ENCODE results near the gene TMUB1. TPM values are rescaled to one million over a fixed set of nuclear protein-coding genes. Genes with fewer than 3 reads are reported as not detected.

TMUB1 gene
- total RNA-seq, 1 donor from 2014 or later: 40.8 TPM

DNA sequence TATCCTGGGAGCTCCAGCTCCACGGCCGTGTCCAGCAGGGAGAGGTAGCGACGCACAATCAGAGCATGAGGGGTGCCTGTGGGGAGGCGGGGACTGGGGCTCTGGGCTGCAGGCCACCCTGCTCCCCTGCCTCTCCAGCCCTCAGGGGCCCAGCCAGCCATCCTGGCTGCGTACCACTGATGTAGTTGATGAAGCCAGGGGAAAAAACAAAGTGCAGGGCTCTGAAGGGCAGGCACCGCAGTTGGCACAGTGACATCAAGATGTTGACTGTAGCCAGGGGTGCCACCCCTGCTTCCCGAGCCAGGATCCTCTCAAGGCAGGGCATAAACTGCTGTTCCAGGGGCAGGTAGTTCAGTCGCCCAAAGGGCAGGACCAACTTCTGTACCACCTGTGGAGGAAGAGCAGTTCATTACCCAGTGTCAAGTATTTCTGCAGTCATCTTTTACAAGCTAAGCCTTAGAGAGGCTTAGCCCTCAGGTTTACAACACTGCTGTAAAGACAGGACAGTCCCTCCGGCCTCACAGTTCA is 5.5 kb downstream of the TMUB1 start:
- Mint-ChIP-seq H3K4me1 (ENCODE audit: unreplicated experiment) (peaks cover 16% of the 10 kb centered on the region), H3K36me3 (ENCODE audit: low read depth, unreplicated experiment) (peaks cover 24% of the 10 kb centered on the region), H3K9me3 (ENCODE audit: unreplicated experiment) (no peaks in the 10 kb centered on the region), H3K4me3 (ENCODE audit: unreplicated experiment) (peak overlapping the region; percentile 76), H3K27me3 (ENCODE audit: unreplicated experiment) (peaks cover 20% of the 10 kb centered on the region), H3K27ac (ENCODE audit: unreplicated experiment) (peak overlapping the region; percentile 11)
- DNase-seq (ENCODE audit: low spot score): no peak
- TF ChIP-seq, protein P1, sequence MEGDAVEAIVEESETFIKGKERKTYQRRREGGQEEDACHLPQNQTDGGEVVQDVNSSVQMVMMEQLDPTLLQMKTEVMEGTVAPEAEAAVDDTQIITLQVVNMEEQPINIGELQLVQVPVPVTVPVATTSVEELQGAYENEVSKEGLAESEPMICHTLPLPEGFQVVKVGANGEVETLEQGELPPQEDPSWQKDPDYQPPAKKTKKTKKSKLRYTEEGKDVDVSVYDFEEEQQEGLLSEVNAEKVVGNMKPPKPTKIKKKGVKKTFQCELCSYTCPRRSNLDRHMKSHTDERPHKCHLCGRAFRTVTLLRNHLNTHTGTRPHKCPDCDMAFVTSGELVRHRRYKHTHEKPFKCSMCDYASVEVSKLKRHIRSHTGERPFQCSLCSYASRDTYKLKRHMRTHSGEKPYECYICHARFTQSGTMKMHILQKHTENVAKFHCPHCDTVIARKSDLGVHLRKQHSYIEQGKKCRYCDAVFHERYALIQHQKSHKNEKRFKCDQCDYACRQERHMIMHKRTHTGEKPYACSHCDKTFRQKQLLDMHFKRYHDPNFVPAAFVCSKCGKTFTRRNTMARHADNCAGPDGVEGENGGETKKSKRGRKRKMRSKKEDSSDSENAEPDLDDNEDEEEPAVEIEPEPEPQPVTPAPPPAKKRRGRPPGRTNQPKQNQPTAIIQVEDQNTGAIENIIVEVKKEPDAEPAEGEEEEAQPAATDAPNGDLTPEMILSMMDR (IDR thresholded peaks at IDR 0.05; ENCODE audit: unreplicated experiment): no peak

DNA sequence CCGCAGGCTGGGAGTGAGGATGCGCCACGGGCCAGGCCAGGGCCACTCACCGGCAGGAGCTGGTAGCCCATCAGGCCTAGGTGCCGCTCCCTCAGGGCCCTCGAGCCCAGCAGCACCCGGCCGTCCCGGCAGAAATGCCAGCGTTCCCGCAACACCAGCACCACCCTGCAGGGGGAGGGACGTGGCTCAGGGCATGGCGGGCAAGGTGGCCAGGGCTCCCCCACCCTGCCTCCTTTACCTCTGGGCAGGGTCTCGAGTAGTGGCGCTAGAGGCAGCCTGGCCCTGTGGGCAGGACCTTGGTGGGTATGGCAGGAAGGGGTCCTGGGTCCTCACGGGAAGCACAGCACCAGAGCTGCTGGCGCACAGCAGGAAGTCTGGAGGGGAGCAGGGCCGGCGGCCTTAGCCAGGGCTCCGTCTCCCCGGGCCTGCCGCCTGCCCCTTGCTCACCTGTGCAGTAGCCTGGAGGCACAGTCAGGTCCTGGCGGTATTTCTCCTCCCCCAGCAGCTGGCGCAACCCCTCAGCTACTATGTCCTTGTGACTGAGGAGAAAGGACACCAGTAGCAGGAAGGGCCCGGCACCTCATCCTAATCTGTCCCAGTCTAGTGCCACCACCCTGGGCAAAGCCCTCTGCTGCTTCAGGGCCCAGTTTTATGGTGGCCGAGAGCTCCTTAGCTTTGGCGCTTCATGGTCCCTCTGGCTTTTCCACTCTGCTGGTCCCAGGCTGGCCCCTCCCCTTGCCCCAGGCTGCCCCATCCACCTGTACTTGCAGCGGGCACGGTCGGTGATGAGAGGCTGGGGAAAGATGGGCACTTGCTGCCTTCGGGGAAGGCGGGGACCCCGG is 6.2 kb downstream of the TMUB1 start:
- peaks cover 13% of the 10 kb centered on the region for H3K4me1 Mint-ChIP-seq (ENCODE audit: unreplicated experiment)
- TF ChIP-seq, protein P1 (IDR thresholded peaks at IDR 0.05; ENCODE audit: unreplicated experiment): peak; percentile 56
- H3K4me3 Mint-ChIP-seq (ENCODE audit: unreplicated experiment): no peak overlapping the region
- H3K27ac Mint-ChIP-seq (ENCODE audit: unreplicated experiment): no peak overlapping the region
- peaks cover 18% of the 10 kb centered on the region for H3K27me3 Mint-ChIP-seq (ENCODE audit: unreplicated experiment)
- H3K9me3 Mint-ChIP-seq (ENCODE audit: unreplicated experiment): no peaks in the 10 kb centered on the region
- peak; percentile 69 for DNase-seq (ENCODE audit: low spot score)
- peaks cover 21% of the 10 kb centered on the region for H3K36me3 Mint-ChIP-seq (ENCODE audit: low read depth, unreplicated experiment)

DNA sequence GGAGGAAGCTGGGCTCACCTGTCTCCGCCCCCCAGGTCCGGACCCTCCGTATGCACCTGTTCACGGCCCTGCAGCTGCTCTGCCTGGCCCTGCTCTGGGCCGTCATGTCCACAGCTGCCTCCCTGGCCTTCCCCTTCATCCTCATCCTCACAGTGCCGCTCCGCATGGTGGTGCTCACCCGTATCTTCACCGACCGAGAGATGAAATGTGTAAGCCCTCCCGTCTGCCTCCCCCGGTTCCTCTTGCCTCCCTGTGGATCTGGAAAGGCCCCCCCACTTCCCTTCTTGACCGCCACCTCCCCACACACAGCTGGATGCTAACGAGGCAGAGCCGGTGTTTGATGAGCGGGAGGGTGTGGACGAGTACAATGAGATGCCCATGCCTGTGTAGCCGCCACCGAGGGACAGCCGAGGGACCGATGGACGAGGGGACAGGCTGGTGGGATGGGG is 7.3 kb downstream of the TMUB1 start:
- Mint-ChIP-seq H3K36me3 (ENCODE audit: low read depth, unreplicated experiment) (peaks cover 21% of the 10 kb centered on the region), H3K27ac (ENCODE audit: unreplicated experiment) (no peak overlapping the region), H3K4me3 (ENCODE audit: unreplicated experiment) (no peak overlapping the region), H3K9me3 (ENCODE audit: unreplicated experiment) (no peaks in the 10 kb centered on the region), H3K27me3 (ENCODE audit: unreplicated experiment) (peaks cover 18% of the 10 kb centered on the region), H3K4me1 (ENCODE audit: unreplicated experiment) (peaks cover 13% of the 10 kb centered on the region)
- TF ChIP-seq, protein P1 (IDR thresholded peaks at IDR 0.05; ENCODE audit: unreplicated experiment): no peak
- no peak for DNase-seq (ENCODE audit: low spot score)

DNA sequence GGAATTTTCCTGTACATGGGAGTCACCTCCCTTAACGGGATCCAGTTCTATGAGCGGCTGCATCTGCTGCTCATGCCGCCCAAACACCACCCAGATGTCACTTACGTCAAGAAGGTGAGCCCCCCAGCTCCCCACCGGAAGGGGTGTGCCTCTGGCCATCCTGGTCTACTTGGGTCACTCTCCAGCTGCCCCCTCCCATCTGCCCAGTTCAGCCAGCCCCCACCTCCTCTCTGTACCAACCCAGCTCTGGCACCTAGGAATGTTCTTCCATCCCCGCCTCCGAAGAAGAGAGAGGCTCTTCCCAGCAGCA is 7.7 kb downstream of the TMUB1 start:
- H3K27ac Mint-ChIP-seq (ENCODE audit: unreplicated experiment): no peak overlapping the region
- H3K9me3 Mint-ChIP-seq (ENCODE audit: unreplicated experiment): no peaks in the 10 kb centered on the region
- H3K4me1 Mint-ChIP-seq (ENCODE audit: unreplicated experiment): peaks cover 13% of the 10 kb centered on the region
- DNase-seq (ENCODE audit: low spot score): no peak
- H3K4me3 Mint-ChIP-seq (ENCODE audit: unreplicated experiment): no peak overlapping the region
- TF ChIP-seq, protein P1 (IDR thresholded peaks at IDR 0.05; ENCODE audit: unreplicated experiment): no peak
- H3K36me3 Mint-ChIP-seq (ENCODE audit: low read depth, unreplicated experiment): peaks cover 21% of the 10 kb centered on the region
- peaks cover 18% of the 10 kb centered on the region for H3K27me3 Mint-ChIP-seq (ENCODE audit: unreplicated experiment)

Measured in endothelial cell (in vitro differentiated cells).